HCT116 (cell line): ENCODE measurements around the gene CCL16. TPM values are rescaled to one million over a fixed set of nuclear protein-coding genes. Genes with fewer than 3 reads are reported as not detected.

Source experiments
- ATAC-seq: fragments of 200-7000 bp; cut with Tn5 transposase; 2 replicates; pipeline ENCODE4 v1.9.1; 2020; ENCODE audit warnings: mild to moderate bottlenecking, moderate library complexity
- BruUV-seq: library from RNA; stranded (reverse); fragments of 400-500 nt; replicated peaks from 2 replicates; lab custom pipeline; 2021; lab: Mats Ljungman, UMichigan
- CTCF ChIA-PET: fragments of 300-600 bp; sonication (Branson Sonifier 250); formaldehyde crosslinking; loops from one replicate; lab custom pipeline; 2021; ENCODE audit warnings: antibody characterized with exemption; lab: Charles Lee
- POLR2A ChIA-PET: fragments of 300-600, 350-600 bp; sonication (Branson Sonifier 250); formaldehyde crosslinking; loops from one replicate; lab custom pipeline; 2021; ENCODE audit warnings: antibody characterized with exemption; lab: Charles Lee
- RAD21 ChIA-PET, 2 experiments: fragments of 300-600 bp; sonication (Branson Sonifier 250); formaldehyde crosslinking; loops; one replicate each; lab custom pipeline; 2023; ENCODE audit warnings: low total read pairs in 2 of 2; ENCODE audit not compliant: uncharacterized antibody in 2 of 2, unreplicated experiment in 2 of 2, low non-redundant PET in 1 of 2; lab: Charles Lee
- DNase-seq: peaks from one replicate; pipeline ENCODE4 v3.0.0-alpha.2; 2010; ENCODE audit warnings: low read depth, low spot score
- H2AFZ ChIP-seq: fragments of 200-600 bp; shearing (Covaris generic), sonication (generic); 2 replicates; pipeline ENCODE4 v1.6.1; 2017; ENCODE audit warnings: low read depth, mixed run types, mixed read lengths, antibody characterized with exemption, low read length; ENCODE audit not compliant: poor library complexity, severe bottlenecking
- H3K27ac ChIP-seq: 2 replicates; pipeline ENCODE4 v1.5.1; 2012; ENCODE audit warnings: low read depth, low read length
- H3K27me3 ChIP-seq: fragments of 200-600 bp; sonication (generic); 2 replicates; pipeline ENCODE4 v1.6.1; 2016; ENCODE audit warnings: mixed run types, low read length, mixed read lengths; ENCODE audit not compliant: insufficient read depth
- H3K36me3 ChIP-seq, 2 experiments: fragments of 200-500 bp in 1 of 2; fragments of 200-600 bp in 1 of 2; sonication (Bioruptor generic) in 1 of 2; sonication (generic) in 1 of 2; 2 replicates each; pipeline versions ENCODE4 v1.5.1 to v1.6.1; 2014 to 2016; ENCODE audit warnings: low read length in 2 of 2, inconsistent platforms in 1 of 2, mixed read lengths in 1 of 2, mixed run types in 1 of 2; ENCODE audit not compliant: insufficient read depth in 2 of 2, control insufficient read depth in 1 of 2
- H3K4me1 ChIP-seq, 2 experiments: fragments of 200-600 bp in 1 of 2; sonication (generic) in 1 of 2; 2 replicates each; pipeline versions ENCODE4 v1.5.1 to v1.6.1; 2012 to 2017; ENCODE audit warnings: low read length in 2 of 2, inconsistent platforms in 1 of 2, mild to moderate bottlenecking in 1 of 2, mixed read lengths in 1 of 2, mixed run types in 1 of 2, moderate library complexity in 1 of 2; ENCODE audit not compliant: insufficient read depth in 2 of 2, control insufficient read depth in 1 of 2
- H3K4me2 ChIP-seq: fragments of 200-600 bp; sonication (generic); 2 replicates; pipeline ENCODE4 v1.6.1; 2017; ENCODE audit warnings: mixed run types, low read length, mixed read lengths
- H3K4me3 ChIP-seq, 2 experiments: fragments of 200-600 bp in 1 of 2; sonication (generic) in 1 of 2; replicated peaks in 1 of 2; 2 replicates each; pipeline ENCODE4 v1.5.1; 2011 to 2016; ENCODE audit warnings: low read length in 2 of 2, control low read depth in 1 of 2, low read depth in 1 of 2, mild to moderate bottlenecking in 1 of 2, mixed read lengths in 1 of 2, mixed run types in 1 of 2
- H3K79me2 ChIP-seq: fragments of 200-600 bp; sonication (generic); 2 replicates; pipeline ENCODE4 v1.6.1; 2017; ENCODE audit warnings: mild to moderate bottlenecking, mixed run types, low read length, moderate library complexity, mixed read lengths; ENCODE audit not compliant: insufficient read depth
- H3K9ac ChIP-seq: fragments of 200-600 bp; sonication (generic); 2 replicates; pipeline ENCODE4 v1.6.1; 2016; ENCODE audit warnings: low read length, mixed read lengths
- H3K9me2 ChIP-seq: fragments of 200-600 bp; sonication (generic), shearing (Covaris generic); 2 replicates; pipeline ENCODE4 v1.6.1; 2017; ENCODE audit warnings: mixed run types, mild to moderate bottlenecking, moderate library complexity; ENCODE audit not compliant: insufficient read depth
- H3K9me3 ChIP-seq, 2 experiments: fragments of 200-500 bp in 1 of 2; fragments of 200-600 bp in 1 of 2; sonication (Bioruptor generic) in 1 of 2; sonication (generic) in 1 of 2; 2 replicates each; pipeline ENCODE4 v1.6.1; 2014 to 2017; ENCODE audit warnings: low read length in 2 of 2, mixed read lengths in 2 of 2, inconsistent platforms in 1 of 2, low read depth in 1 of 2, mild to moderate bottlenecking in 1 of 2, mixed run types in 1 of 2, moderate library complexity in 1 of 2; ENCODE audit not compliant: control insufficient read depth in 1 of 2, insufficient read depth in 1 of 2
- H4K20me1 ChIP-seq: fragments of 200-600 bp; sonication (generic), shearing (Covaris generic); 2 replicates; pipeline ENCODE4 v1.6.1; 2017; ENCODE audit warnings: mixed run types, mild to moderate bottlenecking, moderate library complexity; ENCODE audit not compliant: insufficient read depth
- ATF3 ChIP-seq: IDR thresholded peaks from 2 replicates; pipeline ENCODE4 v1.6.1; 2012
- CEBPB ChIP-seq: IDR thresholded peaks from 2 replicates; pipeline ENCODE4 v1.6.1; 2012; ENCODE audit warnings: low read depth
- CTCF ChIP-seq, 3 experiments: fragments of 200-600 bp in 1 of 3; sonication (generic) in 1 of 3; IDR thresholded peaks in 2 of 3; conservative IDR thresholded peaks in 1 of 3; 2 replicates each; pipeline ENCODE4 v1.5.1; 2012 to 2017; ENCODE audit warnings: low read depth in 2 of 3, low read length in 2 of 3, antibody characterized with exemption in 1 of 3, borderline replicate concordance in 1 of 3, control low read depth in 1 of 3, mild to moderate bottlenecking in 1 of 3, mixed read lengths in 1 of 3, mixed run types in 1 of 3, moderate library complexity in 1 of 3; ENCODE audit not compliant: insufficient read depth in 1 of 3
- EGR1 ChIP-seq: IDR thresholded peaks from 2 replicates; pipeline ENCODE4 v1.6.1; 2012; ENCODE audit warnings: low read depth
- ELF1 ChIP-seq: IDR thresholded peaks from 2 replicates; pipeline ENCODE4 v1.6.1; 2012; ENCODE audit warnings: low read depth, borderline replicate concordance
- EZH2phosphoT487 ChIP-seq: fragments of 200-600 bp; IDR thresholded peaks from 2 replicates; pipeline ENCODE4 v1.6.1; 2018; ENCODE audit warnings: antibody characterized with exemption, borderline replicate concordance
- JUND ChIP-seq: IDR thresholded peaks from 2 replicates; pipeline ENCODE4 v1.6.1; 2012
- MAX ChIP-seq: IDR thresholded peaks from 2 replicates; pipeline ENCODE4 v1.6.1; 2012
- POLR2A ChIP-seq: IDR thresholded peaks from 2 replicates; pipeline ENCODE4 v1.7.0; 2011; ENCODE audit warnings: borderline replicate concordance; ENCODE audit not compliant: insufficient read depth, insufficient read length; ENCODE audit errors: extremely low read depth
- POLR2AphosphoS5 ChIP-seq: IDR thresholded peaks from 2 replicates; pipeline ENCODE4 v1.6.1; 2011; ENCODE audit warnings: mild to moderate bottlenecking, low read depth, low read length, moderate library complexity
- RAD21 ChIP-seq: IDR thresholded peaks from 2 replicates; pipeline ENCODE4 v1.6.1; 2012; ENCODE audit warnings: low read depth, mild to moderate bottlenecking
- REST ChIP-seq: IDR thresholded peaks from 2 replicates; pipeline ENCODE4 v1.6.1; 2012; ENCODE audit warnings: low read depth
- SP1 ChIP-seq: IDR thresholded peaks from 2 replicates; pipeline ENCODE4 v1.6.1; 2012; ENCODE audit warnings: low read depth
- SRF ChIP-seq: IDR thresholded peaks from 2 replicates; pipeline ENCODE4 v1.6.1; 2012; ENCODE audit warnings: low read depth
- TCF7L2 ChIP-seq: IDR thresholded peaks from 2 replicates; pipeline ENCODE4 v1.7.0; 2011; ENCODE audit warnings: borderline replicate concordance, inconsistent platforms; ENCODE audit not compliant: insufficient read depth, insufficient read length; ENCODE audit errors: extremely low read depth
- YY1 ChIP-seq: IDR thresholded peaks from 2 replicates; pipeline ENCODE4 v1.6.1; 2011; ENCODE audit warnings: low read length, low read depth, moderate library complexity, mild to moderate bottlenecking; ENCODE audit not compliant: insufficient replicate concordance; ENCODE audit errors: extremely low read depth
- ZBTB33 ChIP-seq: IDR thresholded peaks from 2 replicates; pipeline ENCODE4 v1.6.1; 2011; ENCODE audit warnings: mild to moderate bottlenecking, low read length, moderate library complexity; ENCODE audit not compliant: insufficient replicate concordance; ENCODE audit errors: extremely low read depth
- ZFX ChIP-seq: fragments of 450-650 bp; IDR thresholded peaks from 2 replicates; pipeline ENCODE4 v1.6.1; 2017
- ZNF274 ChIP-seq: fragments of 200-500 bp; sonication (Bioruptor generic); IDR thresholded peaks from 2 replicates; pipeline ENCODE4 v1.6.1; 2014; ENCODE audit warnings: mild to moderate bottlenecking, low read depth, low read length, inconsistent platforms
- intact Hi-C: fragments of 100-400 bp; cut with micrococcal nuclease; formaldehyde crosslinking; loops from 2 replicates; pipeline ENCODE4 v1.10.0; 2022
- total RNA-seq: library from RNA; stranded (reverse); gene quantifications from one replicate; pipeline ENCODE4 v1.2.1, GENCODE V29; 2021; ENCODE audit not compliant: unreplicated experiment

Gene CCL16
- total RNA-seq, 1 experiment from 2014 or later: not detected

GRCh38 chr17:35942588-35943186, 38.6 kb downstream of the CCL16 start:
- DNase-seq (no peak), ATAC-seq (no peak)
- Histone ChIP-seq H3K9ac (no peak overlapping the region), H3K27ac (no peak overlapping the region), H3K4me2 (no peak overlapping the region), H3K4me1 (peaks cover 0 to 14% of the 10 kb centered on the region in 2 experiments; a peak in 3 of 4 replicates), H4K20me1 (no peaks in the 10 kb centered on the region), H3K27me3 (no peaks in the 10 kb centered on the region), H3K36me3 (no peaks in the 10 kb centered on the region), H3K79me2 (no peaks in the 10 kb centered on the region), H2AFZ (no peak overlapping the region), H3K9me2 (no peaks in the 10 kb centered on the region), H3K4me3 (no peak overlapping the region), H3K9me3 (no peaks in the 10 kb centered on the region)
- CTCF ChIA-PET: no interaction called here
- no TSS peak for BruUV-seq
- TF ChIP-seq POLR2AphosphoS5 (no peak), JUND (no peak), SRF (no peak), ATF3 (no peak), EZH2phosphoT487 (no peak), RAD21 (no peak), EGR1 (no peak), ZFX (no peak), TCF7L2 (no peak), REST (no peak), CEBPB (no peak), SP1 (no peak), ZNF274 (no peak), MAX (no peak), YY1 (no peak), ZBTB33 (no peak), ELF1 (no peak), POLR2A (no peak), CTCF (IDR thresholded peaks at IDR 0.05 in 2 of 3, conservative IDR thresholded peaks at IDR 0.05 in 1 of 3; ENCODE audit: borderline replicate concordance in 1 of 3, insufficient read depth in 1 of 3, low read depth in 2 of 3, low read length in 2 of 3) (no peak)
- POLR2A ChIA-PET: no interaction called here
- RAD21 ChIA-PET: no interaction called here
- intact Hi-C loops: no loop called here
